ENCODE results near the gene CEP97.
A peak's percentile ranks its signal among the peaks of the same experiment; 100 is the strongest.
"Not testable (repeated sequence)": the region's sequence is repeated elsewhere in the genome, so short reads cannot be mapped to it uniquely, and the experiment has no call there.

CEP97 gene

DNA sequence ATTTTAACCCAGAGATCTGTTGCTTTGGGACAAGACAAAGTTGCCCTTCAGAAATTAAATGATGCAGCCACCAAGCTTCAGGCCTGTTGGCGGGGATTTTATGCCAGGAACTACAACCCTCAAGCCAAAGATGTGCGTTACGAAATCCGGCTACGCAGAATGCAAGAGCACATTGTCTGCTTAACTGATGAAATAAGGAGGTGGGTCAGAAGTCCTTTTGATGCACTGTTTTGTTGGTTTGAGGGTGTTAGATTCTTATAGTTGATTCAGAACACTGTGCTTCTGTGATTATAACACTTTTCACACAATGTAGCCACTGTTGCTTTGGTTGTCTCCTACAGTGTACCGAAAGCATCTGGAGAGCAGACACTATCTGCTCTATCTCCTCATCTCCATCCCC lies 33.8 kb downstream of the CEP97 start:
- DNase-seq (ENCODE audit: low spot score) (no peak), FAIRE-seq (no peak)

DNA sequence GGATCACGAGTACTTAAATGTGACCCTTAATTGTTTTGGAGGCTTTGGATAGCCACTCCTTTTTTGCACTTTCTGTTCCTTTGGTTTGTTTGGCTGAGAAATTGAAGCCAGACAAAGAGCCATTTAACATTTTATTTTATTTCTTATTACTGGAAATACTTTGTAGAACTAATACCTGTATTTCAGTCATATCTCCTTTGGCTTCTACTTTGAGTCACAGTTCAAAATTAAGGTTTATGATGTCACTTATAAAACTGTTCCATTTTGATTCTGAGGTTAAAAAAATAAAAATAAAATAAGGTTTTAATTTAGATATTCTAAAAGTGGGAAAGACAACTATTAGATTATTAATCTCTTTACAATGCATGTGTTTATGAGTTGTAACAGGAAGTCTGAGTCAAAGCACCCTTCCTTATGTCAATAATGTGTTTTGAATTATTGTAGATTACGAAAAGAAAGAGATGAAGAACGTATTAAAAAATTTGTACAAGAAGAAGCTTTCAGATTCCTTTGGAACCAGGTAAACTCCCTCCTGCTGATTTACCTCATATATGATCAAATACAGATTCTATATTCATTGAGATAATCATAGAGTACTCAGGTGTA lies 37.7 kb downstream of the CEP97 start:
- FAIRE-seq, result peak; percentile 47
- DNase-seq (ENCODE audit: low spot score), result no peak

- not testable (repeated sequence) for DNase-seq (ENCODE audit: low spot score); FAIRE-seq
Observed at GRCh38 chr3:101777745-101778281, 53.4 kb downstream of the CEP97 start.

- no peak for FAIRE-seq
- no peak for DNase-seq (ENCODE audit: low spot score)
Observed at GRCh38 chr3:101778385-101779046, 54.1 kb downstream of the CEP97 start.

- DNase-seq (ENCODE audit: low spot score) (peak; percentile 63), FAIRE-seq (no peak)
Observed at GRCh38 chr3:101779047-101779821, 54.8 kb downstream of the CEP97 start, which contains the start of gene NXPE3. TSS of gene NXPE3 (plus strand) at chr3:101779211. CDS start at chr3:101785597, 6,386 bp downstream.

DNA sequence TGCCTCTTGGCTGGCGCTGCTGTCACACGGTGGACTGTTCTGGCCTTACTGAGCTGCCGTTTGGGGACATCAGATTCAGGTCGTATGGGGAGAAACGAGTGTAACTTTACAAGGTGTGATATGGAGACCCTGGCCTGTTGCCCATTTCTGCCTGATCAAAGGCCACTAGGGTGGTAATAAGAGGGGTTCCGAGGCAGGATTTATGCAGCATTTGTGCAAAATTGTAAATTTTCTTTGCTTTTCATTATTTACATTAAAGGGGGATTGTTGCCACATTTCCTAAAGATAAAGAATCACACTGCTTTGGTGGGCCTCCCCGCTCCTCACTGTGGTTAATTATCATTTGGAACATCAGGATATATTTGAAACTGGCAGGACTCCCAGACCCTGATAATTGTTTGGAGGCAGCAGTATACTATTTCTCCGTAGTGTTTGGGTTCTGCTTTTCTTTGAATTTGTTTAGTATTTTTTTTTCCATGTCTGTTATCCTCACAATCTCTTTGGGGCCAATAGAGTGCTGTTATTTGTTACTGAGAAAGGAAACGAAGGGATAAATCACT lies 55.5 kb downstream of the CEP97 start:
- DNase-seq (ENCODE audit: low spot score) (no peak), FAIRE-seq (no peak)

DNA sequence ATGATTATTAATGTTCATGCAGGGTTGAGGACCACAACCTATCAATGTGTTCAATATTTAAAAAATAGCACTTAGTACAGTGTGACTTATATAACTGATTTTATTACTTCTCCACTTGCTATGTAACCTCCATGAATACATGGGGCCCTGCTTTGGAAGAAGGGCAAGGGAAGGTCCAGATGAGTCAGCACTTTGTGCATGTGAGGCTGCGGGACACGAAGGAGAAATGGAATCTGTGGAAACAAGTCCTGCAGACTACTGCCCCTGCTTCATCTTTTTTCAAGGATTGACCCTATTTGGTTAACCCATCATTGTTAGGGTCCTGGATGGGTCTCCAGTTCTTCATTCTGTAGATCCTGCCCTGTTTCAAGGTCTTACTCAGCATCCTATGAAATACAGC lies 56.2 kb downstream of the CEP97 start:
- FAIRE-seq, result peak; percentile 67
- DNase-seq (ENCODE audit: low spot score), result peak; percentile 60

DNA sequence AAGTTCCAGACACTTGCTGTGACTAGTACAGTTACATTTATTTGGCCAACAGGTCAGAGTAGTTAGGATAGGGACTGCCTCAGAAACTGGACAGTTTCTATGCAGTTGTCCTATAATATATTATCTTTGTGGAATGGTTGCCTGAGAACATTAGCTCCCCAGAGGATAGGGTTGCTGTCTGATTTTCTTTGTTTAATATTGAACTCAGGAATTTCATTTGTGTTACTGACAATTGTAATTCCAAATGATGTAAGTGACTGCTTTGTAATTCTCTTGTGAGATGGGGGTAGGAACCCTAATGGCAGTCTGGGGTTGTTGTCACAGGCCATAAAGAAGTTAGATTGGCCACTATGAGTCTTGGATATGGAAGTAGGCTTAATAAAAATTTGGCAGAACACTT lies 56.8 kb downstream of the CEP97 start:
- FAIRE-seq, result no peak
- DNase-seq (ENCODE audit: low spot score), result no peak

GRCh38 chr3:101784855-101785613 lies 60.6 kb downstream of the CEP97 start:
- no peak for DNase-seq (ENCODE audit: low spot score)
- FAIRE-seq, result no peak

- DNase-seq (ENCODE audit: low spot score) (no peak), FAIRE-seq (no peak)
Observed at GRCh38 chr3:101791778-101792177, 67.4 kb downstream of the CEP97 start.

DNA sequence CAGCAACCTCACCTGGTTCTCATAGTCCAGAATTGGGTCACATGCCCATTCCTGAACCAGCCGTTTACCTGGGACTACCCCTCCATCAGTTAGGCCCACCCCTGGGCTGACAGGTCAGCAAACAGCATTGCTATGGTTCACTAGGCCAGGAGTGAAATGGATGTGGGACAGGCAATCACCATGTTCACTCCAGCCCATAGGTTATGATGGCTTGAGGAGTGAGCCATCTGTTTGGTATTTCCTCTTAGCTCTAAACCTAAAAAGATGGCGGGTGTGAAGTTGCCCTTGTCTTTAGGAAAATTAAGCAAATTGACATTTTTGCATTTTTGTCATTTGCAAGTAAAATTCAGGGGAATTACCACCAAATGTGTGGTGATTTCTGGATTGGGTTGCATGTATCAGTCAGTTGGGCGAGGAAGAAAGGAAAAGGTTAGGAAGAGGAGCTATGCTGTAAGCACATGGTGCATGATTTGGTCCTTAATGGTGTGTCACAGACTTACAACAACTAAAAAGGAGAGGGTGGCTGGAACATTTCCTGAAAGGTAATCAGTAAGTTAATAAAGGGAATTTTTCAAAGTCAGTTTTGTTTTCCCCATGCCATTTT lies 71.8 kb downstream of the CEP97 start:
- peak; percentile 33 for DNase-seq (ENCODE audit: low spot score)
- no peak for FAIRE-seq

GRCh38 chr3:101801174-101801573 lies 76.8 kb downstream of the CEP97 start:
- DNase-seq (ENCODE audit: low spot score) (no peak), FAIRE-seq (no peak)

DNA sequence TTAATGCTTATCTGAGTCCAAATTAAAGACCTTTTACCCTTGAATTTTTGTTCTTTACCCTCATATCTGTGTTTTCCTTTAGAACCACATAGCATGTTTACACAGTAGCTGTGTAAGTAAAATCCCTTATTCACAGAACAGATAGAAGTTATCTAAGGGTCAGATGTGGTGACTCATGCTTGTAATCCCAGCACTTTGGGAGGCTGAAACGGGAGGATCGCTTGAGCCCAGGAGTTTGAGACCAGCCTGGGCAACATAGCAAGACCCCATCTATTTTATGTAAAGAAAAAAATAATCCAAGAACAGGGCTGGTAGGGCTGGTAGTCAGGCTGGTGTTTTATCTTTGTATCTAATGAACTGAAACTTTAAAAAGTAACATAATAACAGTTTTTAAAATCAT lies 77.8 kb downstream of the CEP97 start:
- FAIRE-seq (no peak), DNase-seq (ENCODE audit: low spot score) (no peak)

DNA sequence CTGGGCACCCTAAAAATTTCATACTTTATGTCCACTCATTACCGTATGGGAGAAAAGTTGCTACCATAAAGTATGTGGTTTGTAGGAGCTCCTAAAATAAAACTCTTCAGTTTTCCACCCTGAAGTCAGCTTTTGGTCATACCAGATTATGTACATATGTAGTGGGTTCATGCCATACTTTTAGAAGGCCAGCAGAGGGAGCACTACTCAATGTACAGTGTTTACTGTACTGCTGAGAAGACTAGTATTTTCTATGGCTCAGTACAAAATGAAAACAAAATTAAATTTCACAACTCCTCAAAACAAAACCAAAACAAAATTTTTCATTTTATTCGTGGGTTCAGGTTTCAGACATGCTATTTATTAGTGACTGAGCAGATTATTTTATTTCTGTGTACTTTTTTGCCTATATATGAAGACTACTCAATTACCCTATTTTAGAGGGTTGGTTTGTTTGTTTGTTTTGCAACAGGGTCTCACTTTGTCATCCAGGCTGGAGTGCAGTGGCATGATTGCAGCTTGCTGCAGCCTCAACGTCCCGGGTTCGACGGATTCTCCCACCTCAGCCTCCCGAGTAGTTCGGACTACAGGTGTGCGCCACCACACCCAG lies 78.9 kb downstream of the CEP97 start:
- DNase-seq (ENCODE audit: low spot score) (peak; percentile 67), FAIRE-seq (peak; percentile 85)

DNA sequence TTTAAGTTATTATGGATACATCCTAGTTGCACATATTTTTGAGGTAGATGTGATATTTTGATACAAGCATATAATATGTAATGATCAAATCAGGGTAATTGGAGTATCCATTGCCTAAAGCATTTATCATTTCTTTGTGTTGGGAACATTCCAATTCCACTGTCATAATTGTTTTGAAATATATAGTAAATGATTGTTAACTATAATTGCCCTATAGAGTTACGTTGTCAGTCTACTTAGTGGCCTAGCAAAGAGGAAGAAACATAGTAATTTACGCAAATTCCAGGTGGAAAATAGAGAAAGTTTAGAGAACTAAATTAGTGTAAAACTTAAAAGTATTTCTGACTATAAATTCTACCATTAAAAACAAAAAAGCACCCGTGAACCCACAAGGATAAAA lies 79.5 kb downstream of the CEP97 start:
- DNase-seq (ENCODE audit: low spot score), result no peak
- no peak for FAIRE-seq

DNA sequence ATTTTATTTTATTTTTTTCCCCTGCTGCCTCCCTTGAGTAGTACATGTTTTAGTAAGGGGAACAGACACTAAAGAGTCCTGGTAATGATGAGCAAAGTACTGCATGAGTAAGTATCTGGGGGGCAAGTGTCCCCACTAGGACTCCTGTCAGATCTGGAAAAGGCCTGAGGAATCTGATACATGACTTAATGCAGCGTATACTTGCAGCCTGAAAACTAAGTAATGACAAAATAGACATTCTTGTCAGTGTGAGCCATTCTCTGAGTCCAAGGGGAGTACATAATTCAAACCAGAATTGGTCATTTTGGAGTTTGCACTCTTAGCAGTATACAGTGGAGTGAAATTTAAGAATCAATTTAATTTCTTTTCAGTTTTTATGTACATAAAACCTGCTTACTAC lies 82.1 kb downstream of the CEP97 start:
- DNase-seq (ENCODE audit: low spot score) (no peak), FAIRE-seq (no peak)

DNA sequence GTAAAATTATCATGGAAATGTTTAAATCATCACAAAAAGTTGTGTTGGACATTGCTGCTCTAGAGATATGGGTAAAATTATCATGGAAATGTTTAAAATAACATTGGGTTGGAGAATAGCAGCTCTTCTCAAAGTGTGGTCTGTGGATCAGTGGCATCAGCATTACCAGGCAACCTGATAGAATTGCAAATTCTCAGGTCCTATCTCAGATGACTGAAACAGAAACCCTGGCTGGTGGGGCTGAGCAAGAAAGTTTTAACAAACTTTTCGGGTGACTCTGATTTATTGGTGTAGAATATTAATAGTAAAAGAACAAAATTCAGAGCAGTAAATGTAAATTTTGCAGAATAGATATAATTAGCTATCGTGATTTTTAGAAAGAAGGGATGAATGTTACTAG lies 83.5 kb downstream of the CEP97 start:
- DNase-seq (ENCODE audit: low spot score), result no peak
- FAIRE-seq, result no peak

- DNase-seq (ENCODE audit: low spot score) (peak; percentile 66), FAIRE-seq (peak; percentile 83)
Observed at GRCh38 chr3:101809178-101810021, 85.0 kb downstream of the CEP97 start.

DNA sequence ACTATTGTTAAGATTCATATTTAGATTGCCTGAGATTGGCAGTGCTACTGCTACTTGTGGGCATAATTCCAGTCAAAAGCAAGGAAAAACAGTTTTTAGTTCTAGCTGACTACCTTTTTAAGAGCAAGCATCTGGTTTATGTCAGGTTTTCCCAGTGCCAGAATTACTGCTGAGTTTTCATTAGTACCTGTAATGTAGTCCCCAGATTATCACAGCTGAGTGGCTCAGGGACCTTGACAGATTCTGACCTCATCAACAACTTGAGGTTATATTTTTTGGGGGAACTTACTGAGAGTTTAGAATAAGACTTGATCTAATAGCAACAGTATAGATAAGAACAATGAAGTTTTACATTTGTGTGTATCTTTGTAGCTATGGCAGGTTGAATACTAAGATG lies 85.6 kb downstream of the CEP97 start:
- FAIRE-seq (peak; percentile 27), DNase-seq (ENCODE audit: low spot score) (no peak)

All from RCC 7860 (cell line).